BLaER1 treated with 17β-estradiol and CSF1 and Interleukin-3, amounts not matched to agents 10 nM and 100 nM (cell line): ENCODE measurements around the gene BID.

Experiments
- H3K27ac ChIP-seq, 11 experiments: shearing (Covaris generic); formaldehyde crosslinking; 2 replicates each; pipeline ENCODE4 v1.8.1; 2022
- H3K27me3 ChIP-seq, 11 experiments: shearing (Covaris generic); formaldehyde crosslinking; 2 replicates each; pipeline ENCODE4 v1.8.1; 2022
- H3K36me3 ChIP-seq, 11 experiments: shearing (Covaris generic); formaldehyde crosslinking; 2 replicates each; pipeline ENCODE4 v1.8.1; 2022
- H3K4me1 ChIP-seq, 10 experiments: shearing (Covaris generic); formaldehyde crosslinking; 2 replicates each; pipeline ENCODE4 v1.8.1; 2022
- H3K4me2 ChIP-seq, 11 experiments: shearing (Covaris generic); formaldehyde crosslinking; 2 replicates each; pipeline ENCODE4 v1.8.1; 2022
- H3K4me3 ChIP-seq, 10 experiments: shearing (Covaris generic); formaldehyde crosslinking; 2 replicates each; pipeline ENCODE4 v1.8.1; 2022
- H3K9ac ChIP-seq, 11 experiments: shearing (Covaris generic); formaldehyde crosslinking; 2 replicates each; pipeline ENCODE4 v1.8.1; 2022
- H3K9me3 ChIP-seq, 11 experiments: shearing (Covaris generic); formaldehyde crosslinking; replicated peaks in 1 of 11; 2 replicates each; pipeline ENCODE4 v1.8.1; 2022
- H4K20me1 ChIP-seq, 11 experiments: shearing (Covaris generic); formaldehyde crosslinking; 2 replicates each; pipeline ENCODE4 v1.8.1; 2022
- Cebpa-rat ChIP-seq, 11 experiments: shearing (Covaris generic); IDR thresholded peaks; 2 replicates each; pipeline ENCODE4 v1.8.1; 2022

BID gene

GRCh38 chr22:17717708-17718107, 56.6 kb downstream of the BID start:
- Histone ChIP-seq H3K4me3 (no peak overlapping the region), H3K27me3 (no peaks in the 10 kb centered on the region), H4K20me1 (no peaks in the 10 kb centered on the region), H3K9ac (no peak overlapping the region), H3K4me2 (no peak overlapping the region), H3K4me1 (peaks cover 0 to 5% (median under 1%) of the 10 kb centered on the region in 10 experiments; a peak in 3 of 20 replicates), H3K36me3 (peaks cover 0 to 37% (median 10%) of the 10 kb centered on the region in 11 experiments; a peak in 12 of 22 replicates), H3K9me3 (no peaks in the 10 kb centered on the region), H3K27ac (no peak overlapping the region)
- no peak for TF ChIP-seq Cebpa-rat (IDR thresholded peaks at IDR 0.05)

GRCh38 chr22:17716529-17716928, 57.7 kb downstream of the BID start:
- peaks cover 0 to 48% (median 10%) of the 10 kb centered on the region in 11 experiments; a peak in 12 of 22 replicates for H3K36me3 ChIP-seq
- H3K27me3 ChIP-seq, result no peaks in the 10 kb centered on the region
- H4K20me1 ChIP-seq, result no peaks in the 10 kb centered on the region
- no peak for TF ChIP-seq Cebpa-rat (IDR thresholded peaks at IDR 0.05)
- no peaks in the 10 kb centered on the region for H3K4me1 ChIP-seq
- no peaks in the 10 kb centered on the region for H3K9me3 ChIP-seq
- no peak overlapping the region for H3K27ac ChIP-seq
- H3K9ac ChIP-seq, result no peak overlapping the region
- H3K4me3 ChIP-seq, result no peak overlapping the region
- H3K4me2 ChIP-seq, result no peak overlapping the region

GRCh38 chr22:17712441-17712840, 61.8 kb downstream of the BID start:
- Histone ChIP-seq H3K27me3 (no peaks in the 10 kb centered on the region), H3K27ac (no peak overlapping the region), H3K9me3 (no peaks in the 10 kb centered on the region), H3K4me1 (peaks cover 0 to 4% (median 2%) of the 10 kb centered on the region in 10 experiments; a peak in 8 of 20 replicates), H3K36me3 (peaks cover 11 to 69% (median 24%) of the 10 kb centered on the region in 11 experiments; a peak in 21 of 22 replicates), H3K9ac (no peak overlapping the region), H3K4me3 (no peak overlapping the region), H3K4me2 (no peak overlapping the region), H4K20me1 (no peaks in the 10 kb centered on the region)
- no peak for TF ChIP-seq Cebpa-rat (IDR thresholded peaks at IDR 0.05)

- Histone ChIP-seq H3K4me1 (peaks cover 12 to 28% (median 22%) of the 10 kb centered on the region in 10 experiments), H3K36me3 (peaks cover 13 to 57% (median 25%) of the 10 kb centered on the region in 11 experiments; a peak in 21 of 22 replicates), H4K20me1 (peaks cover 0 to 6% (median 0%) of the 10 kb centered on the region in 11 experiments; a peak in 3 of 22 replicates), H3K9ac (no peak overlapping the region), H3K27ac (no peak overlapping the region), H3K27me3 (no peaks in the 10 kb centered on the region), H3K4me2 (no peak overlapping the region), H3K4me3 (no peak overlapping the region), H3K9me3 (no peaks in the 10 kb centered on the region)
- no peak for TF ChIP-seq Cebpa-rat (IDR thresholded peaks at IDR 0.05)
Observed at GRCh38 chr22:17710023-17710422, 64.2 kb downstream of the BID start.

- Histone ChIP-seq H3K36me3 (peaks cover 31 to 67% (median 45%) of the 10 kb centered on the region in 11 experiments), H3K9me3 (no peaks in the 10 kb centered on the region), H3K4me3 (no peak overlapping the region), H3K27ac (peak overlapping the region in 9 of 11 experiments; percentile 66 to 84 (median 74); a peak in 16 of 22 replicates), H3K4me2 (peak overlapping the region in 6 of 11 experiments; percentile 57 to 88 (median 80); a peak in 11 of 22 replicates), H4K20me1 (peaks cover 0 to 6% (median 0%) of the 10 kb centered on the region in 11 experiments; a peak in 3 of 22 replicates), H3K27me3 (no peaks in the 10 kb centered on the region), H3K9ac (peak overlapping the region in 1 of 11 experiments; percentile 70; a peak in 2 of 22 replicates), H3K4me1 (peaks cover 12 to 29% (median 22%) of the 10 kb centered on the region in 10 experiments)
- no peak for TF ChIP-seq Cebpa-rat (IDR thresholded peaks at IDR 0.05)
Observed at GRCh38 chr22:17707526-17707925, 66.7 kb downstream of the BID start.

GRCh38 chr22:17706947-17707346, 67.3 kb downstream of the BID start:
- Histone ChIP-seq H3K27me3 (no peaks in the 10 kb centered on the region), H3K27ac (peak overlapping the region; percentile 23 to 84 (median 72); a peak in 21 of 22 replicates), H3K4me1 (peaks cover 12 to 29% (median 22%) of the 10 kb centered on the region in 10 experiments), H3K4me3 (peak overlapping the region in 4 of 10 experiments; percentile 5 to 31 (median 20); a peak in 4 of 20 replicates), H3K4me2 (peak overlapping the region; percentile 57 to 88 (median 74); a peak in 19 of 22 replicates), H3K9ac (peak overlapping the region in 8 of 11 experiments; percentile 46 to 76 (median 60); a peak in 13 of 22 replicates), H4K20me1 (peaks cover 0 to 6% (median 0%) of the 10 kb centered on the region in 11 experiments; a peak in 3 of 22 replicates), H3K36me3 (peaks cover 35 to 69% (median 51%) of the 10 kb centered on the region in 11 experiments), H3K9me3 (no peaks in the 10 kb centered on the region)
- no peak for TF ChIP-seq Cebpa-rat (IDR thresholded peaks at IDR 0.05)

- Histone ChIP-seq H3K4me1 (peaks cover 12 to 29% (median 22%) of the 10 kb centered on the region in 10 experiments), H3K9ac (peak overlapping the region; percentile 46 to 76 (median 66); a peak in 19 of 22 replicates), H3K27me3 (no peaks in the 10 kb centered on the region), H3K27ac (peak overlapping the region; percentile 23 to 84 (median 72); a peak in 21 of 22 replicates), H3K9me3 (no peaks in the 10 kb centered on the region), H3K4me3 (peak overlapping the region in 6 of 10 experiments; percentile 5 to 31 (median 20); a peak in 8 of 20 replicates), H3K4me2 (peak overlapping the region; percentile 57 to 88 (median 74)), H4K20me1 (peaks cover 0 to 6% (median 0%) of the 10 kb centered on the region in 11 experiments; a peak in 3 of 22 replicates), H3K36me3 (peaks cover 34 to 69% (median 56%) of the 10 kb centered on the region in 11 experiments)
- TF ChIP-seq Cebpa-rat (IDR thresholded peaks at IDR 0.05), result no peak
Observed at GRCh38 chr22:17705951-17706900, 68.0 kb downstream of the BID start.

- Histone ChIP-seq H3K4me3 (no peak overlapping the region), H3K9ac (peak overlapping the region in 2 of 11 experiments; percentile 63 to 67; a peak in 1 of 22 replicates), H3K27ac (peak overlapping the region in 8 of 11 experiments; percentile 66 to 84 (median 76); a peak in 16 of 22 replicates), H3K4me2 (peak overlapping the region; percentile 57 to 88 (median 74); a peak in 20 of 22 replicates), H3K36me3 (peaks cover 31 to 69% (median 57%) of the 10 kb centered on the region in 11 experiments), H4K20me1 (peaks cover 0 to 8% (median 0%) of the 10 kb centered on the region in 11 experiments; a peak in 3 of 22 replicates), H3K27me3 (no peaks in the 10 kb centered on the region), H3K4me1 (peaks cover 12 to 29% (median 22%) of the 10 kb centered on the region in 10 experiments), H3K9me3 (no peaks in the 10 kb centered on the region)
- no peak for TF ChIP-seq Cebpa-rat (IDR thresholded peaks at IDR 0.05)
Observed at GRCh38 chr22:17705546-17705945, 68.7 kb downstream of the BID start.
